GM12878 (cell line): ENCODE measurements around the gene PTPRH.
A peak's percentile ranks its signal among the peaks of the same experiment; 100 is the strongest.

ENCODE experiments used
- POLR2A ChIP-seq: IDR thresholded peaks from 2 replicates; pipeline ENCODE4 v1.6.1; 2011; ENCODE audit warnings: low read depth, mild to moderate bottlenecking, low read length
- SRF ChIP-seq, 2 experiments: IDR thresholded peaks; 2 replicates each; pipeline ENCODE4 v1.6.1; 2011; ENCODE audit warnings: low read depth in 2 of 2, low read length in 2 of 2, mild to moderate bottlenecking in 1 of 2, moderate library complexity in 1 of 2
- ZNF687 ChIP-seq: fragments of 450-650 bp; IDR thresholded peaks from 2 replicates; pipeline ENCODE4 v1.6.1; 2017; ENCODE audit warnings: mild to moderate bottlenecking, moderate library complexity
- TF ChIP-seq, protein P1 (sequence below), 3 experiments: IDR thresholded peaks in 2 of 3; conservative IDR thresholded peaks in 1 of 3; 2 replicates each; pipeline ENCODE4 v1.5.1; 2011; ENCODE audit warnings: low read depth in 3 of 3, low read length in 3 of 3, mild to moderate bottlenecking in 3 of 3, control low read depth in 2 of 3, moderate library complexity in 2 of 3, inconsistent platforms in 1 of 3, mixed read lengths in 1 of 3; ENCODE audit not compliant: control insufficient read depth in 2 of 3, insufficient read depth in 1 of 3; ENCODE audit errors: extremely low read depth in 1 of 3

GRCh38 chr19:55254625-55254977, 45.3 kb upstream of the PTPRH start:
- TF ChIP-seq SRF (IDR thresholded peaks at IDR 0.05; ENCODE audit: low read depth in 2 of 2, low read length in 2 of 2) (no peak), ZNF687 (no peak), POLR2A (peak; percentile 6; the same call in 1 of the 2 replicates)
- TF ChIP-seq, protein P1, sequence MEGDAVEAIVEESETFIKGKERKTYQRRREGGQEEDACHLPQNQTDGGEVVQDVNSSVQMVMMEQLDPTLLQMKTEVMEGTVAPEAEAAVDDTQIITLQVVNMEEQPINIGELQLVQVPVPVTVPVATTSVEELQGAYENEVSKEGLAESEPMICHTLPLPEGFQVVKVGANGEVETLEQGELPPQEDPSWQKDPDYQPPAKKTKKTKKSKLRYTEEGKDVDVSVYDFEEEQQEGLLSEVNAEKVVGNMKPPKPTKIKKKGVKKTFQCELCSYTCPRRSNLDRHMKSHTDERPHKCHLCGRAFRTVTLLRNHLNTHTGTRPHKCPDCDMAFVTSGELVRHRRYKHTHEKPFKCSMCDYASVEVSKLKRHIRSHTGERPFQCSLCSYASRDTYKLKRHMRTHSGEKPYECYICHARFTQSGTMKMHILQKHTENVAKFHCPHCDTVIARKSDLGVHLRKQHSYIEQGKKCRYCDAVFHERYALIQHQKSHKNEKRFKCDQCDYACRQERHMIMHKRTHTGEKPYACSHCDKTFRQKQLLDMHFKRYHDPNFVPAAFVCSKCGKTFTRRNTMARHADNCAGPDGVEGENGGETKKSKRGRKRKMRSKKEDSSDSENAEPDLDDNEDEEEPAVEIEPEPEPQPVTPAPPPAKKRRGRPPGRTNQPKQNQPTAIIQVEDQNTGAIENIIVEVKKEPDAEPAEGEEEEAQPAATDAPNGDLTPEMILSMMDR (IDR thresholded peaks at IDR 0.05 in 2 of 3, conservative IDR thresholded peaks at IDR 0.05 in 1 of 3; ENCODE audit: control insufficient read depth in 2 of 3, extremely low read depth in 1 of 3, insufficient read depth in 1 of 3, low read depth in 3 of 3, low read length in 3 of 3) = 0 out of 6 replicates have a peak, but pooled peaks of 1 of the 3 experiments have one; percentile 0
